ENCODE results near the gene DNAAF8.

The DNAAF8 gene

GRCh38 chr16:4709481-4709880, 24.9 kb upstream of the DNAAF8 start:
- FAIRE-seq (no peak), DNase-seq (ENCODE audit: insufficient read length, low spot score) (no peak)
- no peak for TF ChIP-seq CTCF (IDR thresholded peaks at IDR 0.05; ENCODE audit: insufficient read depth, missing control alignments)

GRCh38 chr16:4713663-4714501, 20.5 kb upstream of the DNAAF8 start:
- FAIRE-seq (no peak), DNase-seq (ENCODE audit: insufficient read length, low spot score) (no peak)
- no peak for TF ChIP-seq CTCF (IDR thresholded peaks at IDR 0.05; ENCODE audit: insufficient read depth, missing control alignments)

GRCh38 chr16:4714996-4715395, 19.3 kb upstream of the DNAAF8 start:
- TF ChIP-seq CTCF (IDR thresholded peaks at IDR 0.05; ENCODE audit: insufficient read depth, missing control alignments), result no peak
- FAIRE-seq (no peak), DNase-seq (ENCODE audit: insufficient read length, low spot score) (no peak)

- TF ChIP-seq CTCF (IDR thresholded peaks at IDR 0.05; ENCODE audit: insufficient read depth, missing control alignments), result no peak
- FAIRE-seq (no peak), DNase-seq (ENCODE audit: insufficient read length, low spot score) (no peak)
These were observed 15.9 kb upstream of the DNAAF8 start for GRCh38 chr16:4718466-4718865.

GRCh38 chr16:4723071-4723767, 11.1 kb upstream of the DNAAF8 start:
- no peak for DNase-seq (ENCODE audit: insufficient read length, low spot score)
- no peak for TF ChIP-seq CTCF (IDR thresholded peaks at IDR 0.05; ENCODE audit: insufficient read depth, missing control alignments)
- FAIRE-seq, result no peak

- no peak for TF ChIP-seq CTCF (IDR thresholded peaks at IDR 0.05; ENCODE audit: insufficient read depth, missing control alignments)
- FAIRE-seq (no peak), DNase-seq (ENCODE audit: insufficient read length, low spot score) (no peak)
These were observed 9.6 kb upstream of the DNAAF8 start for GRCh38 chr16:4724661-4725270.
